Suppressor macrophage (primary cell): Measurements from ENCODE around the gene NEURL4.
"Not testable (repeated sequence)": the region's sequence is repeated elsewhere in the genome, so short reads cannot be mapped to it uniquely, and the experiment has no call there.

Experiments
- DNase-seq, 4 experiments: peaks; one replicate each; pipeline ENCODE4 v3.0.0-alpha.2; 2020 to 2022
- total RNA-seq, 17 experiments: gene quantifications; one replicate each; lab custom pipeline; 2026; ENCODE audit warnings: mixed read lengths in 6 of 17, inconsistent platforms in 3 of 17; lab: John Stamatoyannopoulos, UW

The NEURL4 gene
- total RNA-seq: 3.8 to 26.3 (median 11.8) reads per million in 17 experiments

DNA sequence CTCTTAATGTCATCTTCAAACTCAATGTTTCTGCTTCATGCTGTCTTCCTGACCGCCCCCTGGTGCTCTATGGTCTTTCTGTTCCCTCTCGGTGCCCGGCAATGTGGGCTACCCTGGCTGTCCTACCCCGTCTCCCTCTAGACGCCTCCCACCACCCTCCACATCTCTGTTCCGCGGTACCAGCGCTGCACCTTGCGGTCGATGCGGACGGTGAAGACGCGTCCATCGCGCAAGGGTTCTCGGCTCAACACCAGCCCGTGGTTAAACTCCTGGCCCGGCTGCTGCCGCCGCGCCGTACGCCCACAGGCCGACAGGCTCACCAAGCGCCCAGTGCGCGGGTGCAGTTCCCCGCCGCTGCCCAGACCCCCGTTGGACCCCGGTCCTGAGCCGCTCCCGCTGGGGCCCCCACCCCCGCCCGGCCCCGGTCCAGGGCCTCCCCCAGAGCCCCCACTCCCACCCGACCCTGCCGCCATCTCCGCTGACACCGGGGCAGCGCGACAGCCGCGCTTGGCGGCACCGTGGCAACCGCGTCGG is at the start of gene NEURL4:
TSS of gene NEURL4 (minus strand) at position 496 of the 534 bp plus-strand sequence. CDS start at position 473, 23 bp downstream.
- no peak for DNase-seq

DNA sequence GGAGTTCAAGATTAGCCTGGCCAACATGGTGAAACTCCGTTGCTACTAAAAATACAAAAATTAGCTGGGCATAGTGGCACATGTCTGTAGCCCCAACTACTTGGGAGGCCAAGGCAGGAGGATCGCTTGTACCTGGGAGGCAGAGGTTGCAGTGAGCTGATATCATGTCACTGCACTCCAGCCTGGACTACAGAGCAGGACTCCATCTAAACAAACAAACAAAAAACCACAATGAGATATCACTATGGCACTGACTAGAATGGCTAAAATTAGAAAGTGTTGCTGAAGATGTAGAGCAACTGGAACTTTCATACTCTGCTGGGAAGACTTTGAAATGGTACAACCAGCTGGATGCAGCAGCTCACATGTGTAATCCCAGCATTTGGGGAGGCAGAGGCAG is 45.2 kb upstream of the NEURL4 start:
- DNase-seq: no peak

DNA sequence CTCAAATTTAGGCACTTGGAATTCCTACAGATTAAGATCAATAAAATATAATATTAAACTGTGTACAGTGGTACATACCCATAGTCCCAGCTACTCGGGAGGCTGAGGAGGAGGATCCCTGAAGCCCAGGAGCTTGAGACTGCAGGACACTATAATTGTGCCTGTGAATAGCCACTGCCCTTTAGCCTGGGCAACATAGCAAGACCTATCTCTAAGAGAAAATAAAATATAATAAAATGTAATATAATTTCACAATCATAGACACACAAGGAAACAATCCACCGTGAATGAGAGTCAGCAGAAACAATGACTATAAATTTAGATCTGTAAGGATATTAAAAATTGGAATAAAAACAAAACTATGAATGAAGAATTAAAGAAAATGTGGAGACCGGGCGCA is 41.7 kb upstream of the NEURL4 start:
- DNase-seq: no peak

DNA sequence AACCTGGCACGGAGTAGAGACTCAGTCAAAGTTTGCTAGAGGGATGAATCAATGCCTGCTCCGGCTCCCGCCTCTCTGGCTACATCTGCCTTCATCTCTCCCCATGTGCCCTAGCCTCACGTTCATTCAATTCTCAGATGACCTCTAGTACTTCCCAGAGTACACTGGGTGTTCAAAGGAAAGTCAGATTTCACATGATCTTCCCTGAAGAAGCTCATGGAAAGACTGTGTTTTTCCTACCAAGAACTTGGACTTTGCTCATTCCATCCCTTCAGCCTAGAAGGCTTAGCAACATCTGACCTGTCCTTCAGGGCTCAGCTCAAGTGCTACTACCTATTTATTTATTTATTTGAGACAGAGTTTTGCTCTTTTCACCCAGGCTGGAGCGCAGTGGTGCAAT is 40.7 kb upstream of the NEURL4 start:
- DNase-seq: no peak

DNA sequence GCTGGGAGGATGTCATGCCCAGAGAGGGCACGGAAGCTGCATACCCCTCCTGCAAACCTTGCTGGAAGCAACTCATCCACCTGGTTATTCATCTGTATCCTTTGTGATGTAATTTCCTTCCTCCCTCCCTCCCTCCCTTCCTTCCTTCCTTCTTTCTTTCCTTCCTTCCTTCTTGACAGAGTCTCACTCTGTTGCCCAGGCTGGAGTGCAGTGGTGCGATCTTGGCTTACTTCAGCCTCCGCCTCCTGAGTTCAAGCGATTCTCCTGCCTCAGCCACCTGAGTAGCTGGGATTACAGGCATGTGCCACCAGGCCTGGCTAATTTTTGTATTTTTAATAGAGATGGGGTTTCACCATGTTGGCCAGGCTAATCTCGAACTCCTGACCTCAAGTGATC is 39.5 kb upstream of the NEURL4 start:
- not testable (repeated sequence) for DNase-seq

DNA sequence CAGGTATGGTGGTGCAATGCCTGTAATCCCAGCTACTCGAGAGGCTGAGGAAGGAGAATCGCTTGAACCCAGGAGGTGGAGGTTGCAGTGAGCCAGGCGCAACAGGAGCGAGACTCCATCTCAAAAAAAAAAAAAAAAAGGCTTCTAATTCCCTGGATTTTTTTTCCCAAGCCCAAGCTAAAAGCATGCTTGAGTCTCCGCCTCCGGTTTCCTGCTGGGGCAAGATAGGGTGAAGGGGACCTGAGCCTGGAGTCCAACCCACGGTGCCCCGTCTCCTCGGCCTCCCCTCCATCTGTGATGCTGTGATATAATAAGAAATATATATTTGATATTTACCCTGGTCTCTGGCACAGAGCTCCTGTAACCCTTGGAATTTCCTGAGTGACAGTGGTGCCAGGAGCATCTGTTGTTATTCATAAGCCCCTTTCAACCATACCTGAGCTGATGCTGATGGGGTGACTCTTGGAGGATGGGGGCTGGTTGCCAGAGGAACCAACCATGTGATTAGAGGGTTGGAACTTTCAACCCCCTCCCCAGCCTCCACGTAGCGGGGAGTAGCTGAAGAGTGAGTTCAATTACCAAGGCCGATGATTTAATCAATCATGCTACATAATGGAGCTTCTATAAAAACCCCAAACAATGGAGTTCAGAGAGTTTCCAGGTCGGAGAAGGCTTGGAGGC is 38.9 kb upstream of the NEURL4 start:
- no peak for DNase-seq

DNA sequence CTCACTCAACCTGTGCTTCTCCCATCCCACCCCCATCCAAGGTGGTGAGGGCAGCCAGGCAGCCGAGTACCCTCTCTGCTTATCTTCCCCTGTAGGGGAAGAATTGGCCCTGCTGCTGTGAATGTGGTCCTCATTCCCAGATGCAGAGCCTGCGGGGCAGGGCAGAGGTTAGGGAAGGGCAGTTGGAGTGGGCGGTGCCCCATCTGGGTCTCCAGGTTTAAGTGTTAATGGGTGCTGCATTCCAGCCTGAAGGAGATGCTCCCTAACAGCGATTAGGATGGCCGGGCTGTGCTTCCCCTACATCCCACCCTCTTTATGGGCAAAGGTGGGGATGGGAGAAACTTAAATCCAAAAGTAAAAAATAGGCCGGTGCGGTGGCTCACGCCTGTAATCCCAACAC is 37.9 kb upstream of the NEURL4 start:
- DNase-seq: no peak

DNA sequence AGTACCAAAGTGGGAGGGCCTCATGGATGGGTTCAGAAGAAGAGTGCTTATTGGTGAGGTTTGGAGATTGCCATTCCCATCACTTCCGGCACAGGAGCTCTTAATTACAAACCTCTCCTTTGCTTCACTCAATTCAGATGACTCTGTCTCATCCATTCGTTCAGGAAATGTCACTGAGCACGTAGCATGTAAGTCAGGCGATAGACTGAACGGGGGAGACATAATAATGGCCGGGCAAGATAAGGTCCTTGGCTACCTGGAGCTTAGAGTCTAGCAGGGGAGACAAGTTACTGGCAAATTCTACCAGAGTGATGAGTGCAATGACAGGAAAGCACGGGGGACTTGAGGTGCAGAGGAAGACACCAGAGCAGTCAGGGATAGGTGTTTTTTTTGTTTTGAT is 36.8 kb upstream of the NEURL4 start:
- DNase-seq: not testable (repeated sequence)

DNA sequence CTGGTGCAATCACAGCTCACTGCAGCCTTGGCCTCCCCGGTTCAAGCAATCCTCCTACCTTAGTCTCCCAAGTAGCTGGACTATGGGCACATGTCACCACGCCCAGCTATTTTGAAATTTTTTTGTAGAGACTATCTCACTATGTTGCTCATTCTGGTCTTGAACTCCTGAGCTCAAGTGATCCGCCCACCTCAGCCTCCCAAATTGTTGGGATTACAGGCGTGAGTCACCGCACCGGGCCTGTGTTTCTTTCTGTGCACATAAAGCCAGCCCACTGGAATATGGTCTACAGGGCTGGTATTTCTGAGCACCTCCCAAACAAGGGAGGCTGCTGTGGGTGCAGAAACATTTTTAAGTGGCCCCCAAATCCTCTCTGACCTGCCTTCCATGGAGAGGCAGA is 34.2 kb upstream of the NEURL4 start:
- DNase-seq: peak in 2 of 4 experiments; percentile 16 to 21

DNA sequence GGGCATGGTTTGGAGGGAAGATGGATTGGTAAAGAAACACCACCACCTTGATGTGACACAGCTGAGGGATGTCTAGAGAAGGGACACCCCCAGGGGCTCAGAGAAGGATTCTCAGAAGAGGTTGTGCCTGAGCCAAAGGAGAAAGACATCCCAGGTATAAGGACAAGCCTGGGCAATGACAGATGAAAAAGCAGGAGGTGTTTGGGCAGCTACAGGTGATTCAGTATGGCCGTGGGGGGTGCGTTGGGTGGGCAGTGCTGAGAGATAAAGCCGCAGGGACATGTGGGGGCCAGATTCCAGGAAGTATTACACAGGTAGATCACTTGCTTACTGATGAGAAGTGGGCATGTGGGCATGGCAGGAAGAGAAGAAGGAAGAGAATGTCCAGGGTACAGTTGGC is 32.8 kb upstream of the NEURL4 start:
- no peak for DNase-seq

DNA sequence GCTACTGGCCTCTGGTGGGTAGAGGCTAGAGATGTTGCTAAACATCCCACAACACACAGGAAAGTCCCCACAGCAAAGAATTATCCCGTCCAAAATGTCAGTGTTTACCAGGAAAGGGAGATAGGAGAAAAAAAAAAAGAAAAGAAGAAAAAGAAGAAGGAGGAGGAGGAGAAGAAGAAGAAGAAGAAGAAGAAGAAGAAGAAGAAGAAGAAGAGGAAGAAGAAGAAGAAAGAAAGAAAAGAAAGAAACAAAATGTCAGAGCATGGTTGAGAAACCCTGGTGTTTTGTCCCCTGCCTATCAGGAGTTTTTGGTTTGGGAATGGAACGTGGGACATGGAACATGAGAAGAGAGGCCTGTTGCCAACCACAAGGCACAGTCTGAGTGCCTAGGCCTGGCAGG is 28.2 kb upstream of the NEURL4 start:
- DNase-seq: no peak

DNA sequence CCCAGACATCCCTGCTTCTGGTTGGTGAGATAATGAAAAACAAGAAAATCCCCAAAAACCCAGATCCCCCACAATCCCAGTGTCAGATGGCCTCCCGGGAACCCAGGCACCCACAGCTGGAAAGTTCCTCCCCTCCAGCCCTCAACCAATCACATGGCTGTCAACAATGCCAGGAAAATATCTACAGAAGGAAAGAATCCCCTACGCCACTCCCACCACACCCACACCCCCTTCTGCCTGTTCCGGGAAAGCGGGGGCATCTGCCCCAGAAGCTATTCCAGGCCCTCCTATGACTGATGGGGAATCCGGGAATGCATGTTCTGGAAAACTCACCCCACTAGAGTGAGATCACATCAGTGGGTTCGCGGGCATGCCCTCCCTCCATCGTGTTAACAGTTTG is 27.6 kb upstream of the NEURL4 start:
- no peak for DNase-seq

DNA sequence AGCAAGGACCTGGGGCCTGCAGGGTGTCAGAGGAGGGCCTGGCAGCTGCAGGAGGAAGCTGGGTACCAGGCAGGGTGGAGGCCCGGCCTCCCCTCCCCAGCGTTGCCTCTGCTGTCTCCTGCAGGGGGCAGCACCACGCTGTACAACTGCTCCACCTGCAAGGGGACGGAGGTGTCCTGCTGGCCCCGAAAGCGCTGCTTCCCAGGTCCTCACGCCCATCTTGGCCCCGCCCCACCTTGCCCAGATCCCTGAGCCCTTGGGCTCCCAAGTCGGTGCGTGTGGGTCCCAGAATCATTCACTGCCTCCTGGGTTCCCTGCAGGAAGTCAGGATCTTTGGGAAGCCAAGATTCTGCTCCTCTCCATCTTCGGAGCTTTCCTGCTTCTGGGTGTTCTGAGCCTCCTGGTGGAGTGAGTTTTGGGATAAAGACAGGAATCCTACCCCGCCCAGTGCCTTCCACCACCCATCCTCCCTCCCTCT is 27.0 kb upstream of the NEURL4 start:
- DNase-seq: peak; percentile 84 to 92 (median 88)

DNA sequence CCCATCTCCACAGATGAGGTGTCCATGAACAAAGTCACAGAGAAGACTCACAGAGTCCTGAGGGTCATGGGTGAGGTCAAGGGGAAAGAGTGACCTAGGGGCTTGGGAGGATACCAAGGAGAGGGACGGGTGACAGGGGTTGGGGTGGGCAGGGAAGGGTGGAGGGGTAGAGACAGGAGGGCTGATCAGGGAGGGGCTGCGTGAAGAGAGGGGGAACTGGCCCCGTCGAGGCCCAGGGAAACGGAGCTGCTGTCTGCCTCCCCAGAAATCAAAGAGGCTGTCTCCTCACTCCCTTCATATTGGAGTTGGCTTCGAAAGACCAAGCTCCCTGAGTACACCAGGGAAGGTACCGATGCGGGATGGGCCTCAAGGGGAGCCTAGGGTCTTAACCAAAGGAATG is 26.4 kb upstream of the NEURL4 start:
- no peak for DNase-seq

DNA sequence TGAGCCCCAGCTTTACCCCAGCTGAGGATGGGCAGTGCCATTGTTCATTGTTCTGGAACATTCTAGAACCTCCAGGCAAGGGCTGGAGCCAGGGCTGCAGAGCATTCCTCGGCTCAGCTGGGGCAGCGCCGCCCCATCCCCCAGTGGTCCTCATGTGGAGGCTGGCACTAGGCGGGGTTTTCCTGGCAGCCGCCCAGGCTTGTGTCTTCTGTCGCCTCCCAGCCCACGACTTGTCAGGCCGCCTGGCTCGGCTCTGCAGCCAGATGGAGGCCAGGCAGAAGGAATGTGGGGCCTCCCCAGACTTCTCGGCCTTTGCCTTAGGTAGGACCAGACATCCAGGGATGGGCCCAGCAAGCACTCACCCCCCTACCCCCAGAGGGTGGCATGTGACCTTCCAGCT is 25.9 kb upstream of the NEURL4 start, which contains the start of gene TMEM95:
TSS of gene TMEM95 (plus strand) at position 104 of the 400 bp plus-strand sequence. CDS start at position 153, 49 bp downstream.
- no peak for DNase-seq

DNA sequence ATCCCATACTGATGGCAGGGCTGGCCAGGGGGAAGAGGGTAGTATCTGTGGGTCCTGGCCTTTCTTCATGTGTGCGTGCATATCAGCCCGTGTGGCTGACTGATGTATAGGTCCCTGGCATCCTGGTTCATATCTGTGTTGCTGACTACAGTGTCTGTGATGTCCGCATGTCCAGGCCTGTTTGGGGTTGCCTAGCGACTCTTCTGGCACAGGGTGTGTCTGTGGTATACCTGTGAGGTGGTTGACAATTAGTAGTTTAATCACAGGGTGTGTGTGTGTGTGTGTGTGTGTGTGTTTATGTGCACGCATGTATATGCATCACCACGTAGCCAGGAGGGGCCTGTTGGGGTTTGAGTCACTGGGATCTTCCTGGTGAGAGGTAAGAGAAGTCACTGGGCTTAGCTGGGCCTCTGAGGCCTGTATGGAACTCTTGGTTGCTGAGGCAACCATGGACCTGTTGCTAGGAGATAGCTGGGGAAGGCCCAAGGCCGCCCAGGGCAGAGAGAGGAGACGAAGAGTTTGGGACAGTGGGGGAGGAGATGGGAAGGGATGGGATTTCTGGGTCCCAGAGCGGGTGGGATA is 25.2 kb upstream of the NEURL4 start:
- no peak for DNase-seq

DNA sequence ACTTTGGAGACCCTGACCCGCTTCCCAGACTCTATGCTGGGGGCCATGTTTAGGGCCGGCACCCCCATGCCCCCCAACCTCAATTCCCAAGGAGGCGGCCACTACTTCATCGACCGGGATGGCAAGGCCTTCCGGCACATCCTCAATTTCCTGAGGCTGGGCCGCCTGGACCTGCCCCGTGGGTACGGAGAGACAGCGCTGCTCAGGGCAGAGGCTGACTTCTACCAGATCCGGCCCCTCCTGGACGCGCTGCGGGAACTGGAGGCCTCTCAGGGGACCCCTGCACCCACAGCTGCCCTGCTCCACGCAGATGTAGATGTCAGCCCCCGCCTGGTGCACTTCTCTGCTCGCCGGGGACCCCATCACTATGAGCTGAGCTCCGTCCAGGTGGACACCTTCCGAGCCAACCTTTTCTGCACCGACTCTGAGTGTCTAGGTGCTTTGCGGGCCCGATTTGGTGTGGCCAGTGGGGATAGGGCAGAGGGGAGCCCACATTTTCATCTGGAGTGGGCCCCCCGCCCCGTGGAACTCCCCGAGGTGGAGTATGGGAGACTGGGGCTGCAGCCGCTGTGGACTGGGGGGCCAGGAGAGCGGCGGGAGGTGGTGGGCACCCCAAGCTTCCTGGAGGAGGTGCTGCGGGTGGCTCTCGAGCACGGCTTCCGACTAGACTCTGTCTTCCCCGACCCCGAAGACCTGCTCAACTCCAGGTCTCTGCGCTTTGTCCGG is 23.9 kb upstream of the NEURL4 start:
- no peak for DNase-seq

DNA sequence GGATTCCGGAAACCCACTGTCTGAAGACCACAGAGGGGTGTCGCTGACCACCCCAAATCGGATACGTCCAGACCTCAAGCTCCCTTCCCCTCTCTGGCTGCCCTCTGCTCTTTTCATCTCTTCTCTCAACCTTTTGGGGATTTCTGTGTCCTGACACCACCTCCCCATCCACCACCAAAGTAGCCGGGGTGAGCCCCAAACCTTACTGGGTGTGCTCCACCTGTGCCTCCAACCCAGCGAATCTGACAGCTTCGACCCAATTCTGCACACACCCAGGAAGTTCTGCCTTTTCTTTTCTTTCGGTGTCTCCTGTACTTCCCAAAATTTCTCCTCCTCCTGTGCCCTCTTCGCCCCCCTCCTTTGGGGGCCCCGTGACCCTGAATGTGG is 23.4 kb upstream of the NEURL4 start:
- DNase-seq: no peak

DNA sequence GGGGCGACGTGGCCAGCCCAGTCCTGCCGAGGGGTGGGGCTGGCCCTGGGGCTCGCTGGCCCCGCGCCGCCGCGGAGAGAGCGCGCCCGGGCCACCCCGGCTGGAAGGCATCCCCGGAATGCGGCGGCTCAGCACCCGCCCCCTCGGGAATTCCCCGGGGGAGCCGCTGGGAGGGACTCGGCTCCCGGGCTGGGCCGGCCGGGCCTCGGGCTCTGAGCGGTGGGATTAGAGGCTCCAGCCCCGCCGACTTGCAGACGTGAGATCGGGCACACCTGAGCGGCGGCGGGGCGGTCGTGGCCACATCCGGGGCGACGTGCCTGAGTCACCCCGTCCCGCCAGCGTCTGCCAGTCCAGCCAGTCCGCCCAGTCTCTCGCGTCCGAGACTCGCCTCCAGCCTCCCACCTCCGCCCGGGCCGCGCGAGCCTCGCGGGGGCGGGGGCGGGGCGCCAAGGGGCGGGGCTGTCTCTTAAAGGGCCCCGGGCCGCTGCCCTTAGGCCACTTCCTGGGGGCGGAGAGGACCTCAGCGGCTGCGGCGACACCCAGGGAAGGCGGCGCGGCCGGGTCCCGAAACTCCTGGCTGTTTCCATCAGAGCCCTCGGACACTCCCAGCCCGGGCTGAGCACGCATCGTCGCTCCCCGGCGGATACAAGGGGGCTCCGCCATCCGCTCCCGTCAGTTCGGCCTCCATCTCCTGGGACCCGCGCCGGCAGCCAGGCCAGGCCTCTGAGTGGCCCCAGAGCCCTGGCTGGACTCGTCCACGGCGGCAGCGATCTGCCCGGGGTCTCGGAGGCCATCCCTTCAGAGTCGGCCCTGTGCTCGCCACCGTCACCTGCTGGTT is 22.7 kb upstream of the NEURL4 start, which contains the start of gene KCTD11:
TSS of gene KCTD11 (plus strand) at position 498 of the 838 bp plus-strand sequence.
- peak; percentile 85 to 96 (median 90) for DNase-seq

DNA sequence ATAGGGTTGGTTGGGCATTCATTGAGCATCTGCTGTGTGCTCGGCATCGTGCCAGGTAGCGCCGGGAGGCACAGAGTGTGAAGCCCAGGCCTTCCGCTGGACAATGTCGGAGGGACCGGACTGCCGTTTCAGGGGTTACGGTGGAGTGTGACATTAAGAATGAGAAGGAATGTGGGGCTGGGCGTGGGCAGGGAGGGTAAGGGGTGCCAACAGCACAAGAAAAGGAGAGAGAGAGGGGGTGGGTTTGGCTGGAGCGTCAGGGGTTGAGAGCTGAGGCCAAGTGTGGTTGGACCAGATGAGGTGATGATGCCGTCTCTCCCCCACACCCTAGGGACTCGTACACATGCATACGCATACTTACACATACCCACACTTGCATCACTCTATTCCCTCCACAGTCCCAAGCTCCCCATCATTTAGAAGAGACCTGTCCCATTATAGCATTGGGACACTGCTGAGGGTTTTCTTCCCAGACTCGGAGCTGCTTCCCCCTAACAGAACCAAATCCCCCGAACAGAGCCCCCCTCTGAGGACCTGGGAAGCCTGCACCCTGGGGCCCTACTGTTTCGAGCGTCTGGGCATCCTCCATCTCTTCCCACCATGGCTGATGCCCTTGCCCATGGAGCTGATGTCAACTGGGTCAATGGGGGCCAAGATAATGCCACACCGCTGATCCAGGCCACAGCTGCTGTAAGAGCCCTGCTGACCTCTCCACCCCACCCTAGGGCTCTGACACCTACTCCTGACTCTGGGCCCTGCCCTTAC is 19.5 kb upstream of the NEURL4 start:
- DNase-seq: no peak
